ENCODE measurements around the gene RBBP5.

DNA sequence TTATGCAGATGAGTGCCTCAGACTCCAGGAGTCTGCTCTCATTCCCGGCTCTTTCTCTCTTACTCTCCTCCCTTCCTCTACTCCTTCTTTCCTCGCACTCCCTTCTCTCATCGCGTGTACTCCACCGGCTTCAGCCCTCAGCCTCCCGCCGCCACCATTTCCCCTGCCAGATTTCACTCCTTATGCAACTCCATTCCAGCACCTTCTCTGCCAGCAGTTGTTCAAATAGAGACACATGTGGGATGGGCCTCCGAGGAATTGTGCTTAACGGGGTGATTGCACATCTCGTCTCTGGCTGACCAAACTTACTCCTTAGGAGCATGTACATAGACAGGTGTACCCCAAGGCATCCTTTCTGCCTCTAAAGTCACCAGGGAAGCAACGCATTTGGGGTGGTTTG is 76.6 kb downstream of the RBBP5 start:
- TF ChIP-seq CTCF (IDR thresholded peaks at IDR 0.05; ENCODE audit: low read depth, low read length, poor library complexity, severe bottlenecking) (no peak), EZH2phosphoT487 (IDR thresholded peaks at IDR 0.05; ENCODE audit: borderline replicate concordance, low read length) (no peak)

Data from DOHH2 (cell line).